Transverse colon (tissue), 4 donors: ENCODE data around the gene STARD3.

ENCODE experiments used
- CTCF ChIP-seq, 5 experiments: fragments of 200-600 bp in 3 of 5; fragments of 450-650 bp in 2 of 5; sonication (generic) in 3 of 5; IDR thresholded peaks; 1 replicate in 2 of 5; 2 replicates in 3 of 5; pipeline ENCODE4 v1.5.1; 2016 to 2017; ENCODE audit warnings: antibody characterized with exemption in 5 of 5, inconsistent platforms in 3 of 5, mild to moderate bottlenecking in 2 of 5, moderate library complexity in 1 of 5
- POLR2A ChIP-seq: fragments of 450-650 bp; IDR thresholded peaks from one replicate; pipeline ENCODE4 v1.6.1; 2016; ENCODE audit warnings: antibody characterized with exemption, mild to moderate bottlenecking, moderate library complexity
- POLR2AphosphoS5 ChIP-seq, 3 donors: sonication (generic); formaldehyde crosslinking; IDR thresholded peaks; one replicate each; pipeline ENCODE4 v1.6.1; 2016; ENCODE audit warnings: antibody characterized with exemption in 3 of 3

- TF ChIP-seq CTCF (IDR thresholded peaks at IDR 0.05) (no peak), POLR2A (no peak), POLR2AphosphoS5 (IDR thresholded peaks at IDR 0.05) (no peak)
Observed at GRCh38 chr17:39642291-39643074, 5.5 kb downstream of the STARD3 start.
